ENCODE results near the gene RFXANK.

DNA sequence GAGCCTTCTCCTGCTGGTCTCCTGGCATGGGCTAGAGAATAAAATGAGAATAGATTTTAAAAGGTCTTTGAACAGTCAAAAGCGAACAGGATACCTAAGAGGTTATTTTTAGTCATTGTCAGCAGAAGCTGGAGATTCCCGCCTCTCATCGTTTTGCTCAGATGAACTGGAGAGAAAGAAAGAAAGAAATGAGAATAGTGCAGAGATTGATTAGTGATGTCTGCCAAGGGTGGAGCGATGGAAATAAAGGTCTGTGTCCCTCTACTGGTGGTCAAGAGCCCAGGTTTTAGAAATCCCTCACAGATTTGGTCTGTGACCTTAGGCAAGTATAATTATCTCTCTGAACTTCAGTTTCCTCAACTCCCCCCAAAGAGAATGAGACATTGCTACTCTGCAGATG is 25.0 kb downstream of the RFXANK start:
- TF ChIP-seq, protein P1, sequence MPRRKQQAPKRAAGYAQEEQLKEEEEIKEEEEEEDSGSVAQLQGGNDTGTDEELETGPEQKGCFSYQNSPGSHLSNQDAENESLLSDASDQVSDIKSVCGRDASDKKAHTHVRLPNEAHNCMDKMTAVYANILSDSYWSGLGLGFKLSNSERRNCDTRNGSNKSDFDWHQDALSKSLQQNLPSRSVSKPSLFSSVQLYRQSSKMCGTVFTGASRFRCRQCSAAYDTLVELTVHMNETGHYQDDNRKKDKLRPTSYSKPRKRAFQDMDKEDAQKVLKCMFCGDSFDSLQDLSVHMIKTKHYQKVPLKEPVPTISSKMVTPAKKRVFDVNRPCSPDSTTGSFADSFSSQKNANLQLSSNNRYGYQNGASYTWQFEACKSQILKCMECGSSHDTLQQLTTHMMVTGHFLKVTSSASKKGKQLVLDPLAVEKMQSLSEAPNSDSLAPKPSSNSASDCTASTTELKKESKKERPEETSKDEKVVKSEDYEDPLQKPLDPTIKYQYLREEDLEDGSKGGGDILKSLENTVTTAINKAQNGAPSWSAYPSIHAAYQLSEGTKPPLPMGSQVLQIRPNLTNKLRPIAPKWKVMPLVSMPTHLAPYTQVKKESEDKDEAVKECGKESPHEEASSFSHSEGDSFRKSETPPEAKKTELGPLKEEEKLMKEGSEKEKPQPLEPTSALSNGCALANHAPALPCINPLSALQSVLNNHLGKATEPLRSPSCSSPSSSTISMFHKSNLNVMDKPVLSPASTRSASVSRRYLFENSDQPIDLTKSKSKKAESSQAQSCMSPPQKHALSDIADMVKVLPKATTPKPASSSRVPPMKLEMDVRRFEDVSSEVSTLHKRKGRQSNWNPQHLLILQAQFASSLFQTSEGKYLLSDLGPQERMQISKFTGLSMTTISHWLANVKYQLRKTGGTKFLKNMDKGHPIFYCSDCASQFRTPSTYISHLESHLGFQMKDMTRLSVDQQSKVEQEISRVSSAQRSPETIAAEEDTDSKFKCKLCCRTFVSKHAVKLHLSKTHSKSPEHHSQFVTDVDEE (CRISPR knock-in tag; IDR thresholded peaks at IDR 0.05): no peak
- TF ChIP-seq ARNTL (CRISPR knock-in tag; IDR thresholded peaks at IDR 0.05; ENCODE audit: borderline replicate concordance, low read depth): no peak
- no peak for TF ChIP-seq PPARA (CRISPR knock-in tag; IDR thresholded peaks at IDR 0.05; ENCODE audit: borderline replicate concordance)
- TF ChIP-seq, protein P2, sequence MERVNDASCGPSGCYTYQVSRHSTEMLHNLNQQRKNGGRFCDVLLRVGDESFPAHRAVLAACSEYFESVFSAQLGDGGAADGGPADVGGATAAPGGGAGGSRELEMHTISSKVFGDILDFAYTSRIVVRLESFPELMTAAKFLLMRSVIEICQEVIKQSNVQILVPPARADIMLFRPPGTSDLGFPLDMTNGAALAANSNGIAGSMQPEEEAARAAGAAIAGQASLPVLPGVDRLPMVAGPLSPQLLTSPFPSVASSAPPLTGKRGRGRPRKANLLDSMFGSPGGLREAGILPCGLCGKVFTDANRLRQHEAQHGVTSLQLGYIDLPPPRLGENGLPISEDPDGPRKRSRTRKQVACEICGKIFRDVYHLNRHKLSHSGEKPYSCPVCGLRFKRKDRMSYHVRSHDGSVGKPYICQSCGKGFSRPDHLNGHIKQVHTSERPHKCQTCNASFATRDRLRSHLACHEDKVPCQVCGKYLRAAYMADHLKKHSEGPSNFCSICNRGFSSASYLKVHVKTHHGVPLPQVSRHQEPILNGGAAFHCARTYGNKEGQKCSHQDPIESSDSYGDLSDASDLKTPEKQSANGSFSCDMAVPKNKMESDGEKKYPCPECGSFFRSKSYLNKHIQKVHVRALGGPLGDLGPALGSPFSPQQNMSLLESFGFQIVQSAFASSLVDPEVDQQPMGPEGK (CRISPR knock-in tag; IDR thresholded peaks at IDR 0.05; ENCODE audit: borderline replicate concordance): no peak
- no peak for TF ChIP-seq RARB (CRISPR knock-in tag; IDR thresholded peaks at IDR 0.05)
- no peak for TF ChIP-seq ZC3H10 (CRISPR knock-in tag; IDR thresholded peaks at IDR 0.05)
- TF ChIP-seq TCF4 (CRISPR knock-in tag; IDR thresholded peaks at IDR 0.05; ENCODE audit: borderline replicate concordance): no peak
- TF ChIP-seq TOX (CRISPR knock-in tag; IDR thresholded peaks at IDR 0.05; ENCODE audit: borderline replicate concordance): no peak
- TF ChIP-seq ESRRG (CRISPR knock-in tag; IDR thresholded peaks at IDR 0.05): no peak

Measured in SK-N-SH treated with all-trans-retinoic acid at 6 μM for 48 hours (cell line).